Adrenal gland (tissue), 12 donors: Measurements from ENCODE around the gene IL4R. TPM values are rescaled to one million over a fixed set of nuclear protein-coding genes. Genes with fewer than 3 reads are reported as not detected.

Source experiments
- DNase-seq, 7 donors: peaks; one replicate each; pipeline ENCODE4 v3.0.0-alpha.2; 2019 to 2020
- H3K27ac ChIP-seq, 5 donors: fragments of 200-600 bp; sonication (generic) in 4 of 5; 1 replicate in 3 of 5; 2 replicates in 2 of 5; pipeline versions ENCODE4 v1.5.1 to v1.8.0; 2016 to 2020; ENCODE audit warnings: mild to moderate bottlenecking in 1 of 5
- H3K27me3 ChIP-seq: fragments of 200-600 bp; 2 replicates; pipeline ENCODE4 v1.8.0; 2021
- H3K36me3 ChIP-seq, 2 donors: fragments of 200-600 bp; replicated peaks in 1 of 2; 1 replicate in 1 of 2; 2 replicates in 1 of 2; pipeline versions ENCODE4 v1.5.1 to v1.8.0; 2018 to 2022
- H3K4me1 ChIP-seq, 2 donors: fragments of 200-600 bp; replicated peaks in 1 of 2; 1 replicate in 1 of 2; 2 replicates in 1 of 2; pipeline versions ENCODE4 v1.5.1 to v1.8.0; 2018 to 2021
- H3K4me3 ChIP-seq, 4 donors: fragments of 200-600 bp; sonication (generic) in 3 of 4; one replicate each; pipeline ENCODE4 v1.5.1; 2016 to 2018
- H3K9me3 ChIP-seq, 3 donors: fragments of 200-600 bp; sonication (generic) in 1 of 3; replicated peaks in 1 of 3; 1 replicate in 2 of 3; 2 replicates in 1 of 3; pipeline versions ENCODE4 v1.5.1 to v1.8.0; 2016 to 2021
- POLR2A ChIP-seq, 2 donors: fragments of 450-650 bp; IDR thresholded peaks; one replicate each; pipeline ENCODE4 v1.6.1; 2017; ENCODE audit warnings: antibody characterized with exemption in 2 of 2, mild to moderate bottlenecking in 2 of 2, moderate library complexity in 1 of 2
- WGBS, 4 donors: extraction: QIAGEN DNeasy Blood & Tissue Kit in 2 of 4; methylation state at CpG; one replicate each; pipeline versions ENCODE4 v1.1.5 to v1.1.7; 2013 to 2017; 5-methylcytosine and 5-hydroxymethylcytosine counted together
- intact Hi-C, 2 donors: fragments of 100-400 bp; cut with DNase I; formaldehyde crosslinking; loops; one replicate each; pipeline versions ENCODE4 v1.14.1 to v1.15.0; 2022 to 2023
- polyA plus RNA-seq, 3 donors: library from polyadenylated mRNA; stranded (reverse); fragments of 200-250 nt in 2 of 3; fragments of 350-450 nt in 1 of 3; fragmentation: Illumina TruSeq in 1 of 3; extraction: RNeasy Lipid Tissue Mini Kit (QIAGEN cat#74804) in 1 of 3; gene quantifications; one replicate each; pipeline ENCODE4 v1.2.3, GENCODE V29; 2013 to 2014
- total RNA-seq, 9 donors: library from RNA; depleted of rRNA in 4 of 9; stranded (reverse); fragments of >200 nt in 4 of 9; fragments of 120-200 nt in 1 of 9; fragmentation: NEBNext Ultra II Directional in 1 of 9; extraction: Animal tissue kit (Norgen Biotek cat#: 25700) in 1 of 9; gene quantifications; one replicate each; pipeline versions ENCODE4 v1.1.0 to v1.2.4, GENCODE V29; 2013 to 2023
- TF ChIP-seq, protein P1 (sequence below), 6 experiments: fragments of 450-650 bp in 4 of 6; fragments of 200-600 bp in 2 of 6; sonication (generic) in 1 of 6; IDR thresholded peaks; 1 replicate in 5 of 6; 2 replicates in 1 of 6; pipeline versions ENCODE4 v1.5.1 to v1.8.0; 2016 to 2021; ENCODE audit warnings: antibody characterized with exemption in 6 of 6, mild to moderate bottlenecking in 2 of 6, moderate library complexity in 1 of 6
- donor health status: healthy with polysubstance abuse.
- donor health status: Bipolar disorder and iron deficiency.
- donor health status: DM: yes; HTN: yes; CAD: no.
- donor health status: DM: no; HTN: no; CAD: no.
- donor health status: DM: no; HTN: no; CAD: no.
- donor health status: DM: yes; HTN: yes; CAD: no.

The IL4R gene
- total and polyA plus RNA-seq, 12 donors, result 3.1 to 142 (median 50.0) TPM

DNA sequence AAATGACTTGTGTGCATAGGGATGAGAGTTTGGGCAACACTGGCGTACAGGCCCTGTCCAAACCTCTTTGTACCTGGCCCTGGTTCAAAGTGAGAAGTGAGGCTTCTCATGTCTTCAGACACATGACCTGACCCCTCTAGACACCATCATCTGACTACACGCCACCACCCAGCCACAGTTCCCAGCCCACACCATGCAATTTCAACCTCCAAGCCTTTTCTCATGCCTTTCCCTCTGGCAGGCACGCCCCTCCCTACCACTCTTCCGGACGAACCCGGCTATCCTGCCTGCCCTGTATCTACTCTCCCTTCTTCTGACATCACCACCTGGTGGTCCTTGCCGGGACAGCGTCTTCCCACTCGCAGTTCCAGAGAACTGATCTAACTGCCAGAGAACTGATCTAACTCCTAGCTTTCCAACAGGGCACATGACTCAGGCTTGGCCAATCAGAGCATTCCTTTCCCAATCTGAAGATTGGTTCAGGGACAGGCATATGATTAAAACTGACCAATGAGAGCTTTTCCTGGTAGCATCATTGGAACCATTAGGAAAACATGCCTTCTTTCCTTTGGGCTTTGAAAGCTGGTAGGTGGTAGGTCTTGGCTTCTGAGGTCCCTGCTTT is 61.1 kb downstream of the IL4R start:
- TF ChIP-seq, protein P1, sequence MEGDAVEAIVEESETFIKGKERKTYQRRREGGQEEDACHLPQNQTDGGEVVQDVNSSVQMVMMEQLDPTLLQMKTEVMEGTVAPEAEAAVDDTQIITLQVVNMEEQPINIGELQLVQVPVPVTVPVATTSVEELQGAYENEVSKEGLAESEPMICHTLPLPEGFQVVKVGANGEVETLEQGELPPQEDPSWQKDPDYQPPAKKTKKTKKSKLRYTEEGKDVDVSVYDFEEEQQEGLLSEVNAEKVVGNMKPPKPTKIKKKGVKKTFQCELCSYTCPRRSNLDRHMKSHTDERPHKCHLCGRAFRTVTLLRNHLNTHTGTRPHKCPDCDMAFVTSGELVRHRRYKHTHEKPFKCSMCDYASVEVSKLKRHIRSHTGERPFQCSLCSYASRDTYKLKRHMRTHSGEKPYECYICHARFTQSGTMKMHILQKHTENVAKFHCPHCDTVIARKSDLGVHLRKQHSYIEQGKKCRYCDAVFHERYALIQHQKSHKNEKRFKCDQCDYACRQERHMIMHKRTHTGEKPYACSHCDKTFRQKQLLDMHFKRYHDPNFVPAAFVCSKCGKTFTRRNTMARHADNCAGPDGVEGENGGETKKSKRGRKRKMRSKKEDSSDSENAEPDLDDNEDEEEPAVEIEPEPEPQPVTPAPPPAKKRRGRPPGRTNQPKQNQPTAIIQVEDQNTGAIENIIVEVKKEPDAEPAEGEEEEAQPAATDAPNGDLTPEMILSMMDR (IDR thresholded peaks at IDR 0.05), result peak in 5 of 6 experiments; percentile 32 to 61 (median 52)
- TF ChIP-seq POLR2A (IDR thresholded peaks at IDR 0.05), result no peak
- no peaks in the 10 kb centered on the region for H3K4me1 ChIP-seq
- no peak overlapping the region for H3K4me3 ChIP-seq
- no peaks in the 10 kb centered on the region for H3K9me3 ChIP-seq
- no peaks in the 10 kb centered on the region for H3K36me3 ChIP-seq
- peak; percentile 53 to 84 (median 70) for DNase-seq
- H3K27ac ChIP-seq, result peak overlapping the region in 2 of 5 donors; percentile 42
- 17 to 25% (median 23%) methylated on average over 7 to 9 of the region's 9 CpGs for WGBS, 4 donors
- intact Hi-C loops, result loop anchor here (5.0 to 10.0 kb wide), 2 partner anchors 80 to 198 kb away; no protein-coding TSS in a partner anchor
- no peaks in the 10 kb centered on the region for H3K27me3 ChIP-seq

DNA sequence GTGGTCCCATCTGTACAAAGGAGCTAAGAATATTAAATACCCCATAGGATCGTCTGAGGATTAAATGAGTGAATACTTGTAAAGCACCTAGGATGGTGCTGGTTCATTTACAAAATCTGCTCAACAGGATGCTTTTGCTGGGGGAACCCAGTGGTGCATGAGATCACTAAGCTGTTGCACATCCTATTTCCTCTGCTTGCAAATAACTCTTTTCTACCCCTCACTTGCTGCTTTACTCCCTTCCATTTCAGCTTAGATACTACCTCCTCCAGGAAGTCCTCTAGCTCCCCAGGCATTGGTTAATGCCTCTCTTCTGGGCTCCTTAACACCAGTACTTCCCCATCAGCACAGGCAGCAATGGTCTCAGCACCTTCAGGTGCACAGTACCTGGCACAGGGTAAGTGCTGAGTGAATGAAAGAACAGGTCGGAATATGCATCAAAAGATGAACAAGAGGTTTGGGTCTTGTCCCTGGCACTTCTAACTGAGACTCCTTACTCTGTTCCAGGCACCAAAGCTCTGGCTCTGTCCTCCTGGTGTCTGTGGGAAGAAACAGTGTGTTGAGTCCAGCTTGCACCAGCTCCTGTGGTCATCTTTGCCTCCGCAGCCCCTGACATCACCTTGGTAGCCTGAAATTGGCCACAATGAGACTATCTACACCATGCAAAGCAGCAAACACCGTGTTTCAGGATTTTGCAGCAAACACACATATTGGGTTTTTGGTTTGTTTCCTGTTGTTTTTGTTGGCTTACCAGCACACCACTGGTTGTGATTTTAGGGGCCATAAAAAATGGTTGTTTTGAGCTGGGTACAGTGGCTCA is 64.1 kb downstream of the IL4R start:
- Histone ChIP-seq H3K4me1 (no peaks in the 10 kb centered on the region), H3K27ac (no peak overlapping the region), H3K27me3 (no peaks in the 10 kb centered on the region), H3K4me3 (no peak overlapping the region), H3K36me3 (no peaks in the 10 kb centered on the region), H3K9me3 (no peaks in the 10 kb centered on the region)
- intact Hi-C loops, result loop anchor here in 1 of 2 donors (10.0 kb wide), 1 partner anchor 77 kb away; no protein-coding TSS in a partner anchor
- WGBS, 4 donors, result 54 to 74% (median 63%) methylated on average over 4 of the region's 4 CpGs
- TF ChIP-seq, protein P1 (IDR thresholded peaks at IDR 0.05), result no peak
- TF ChIP-seq POLR2A (IDR thresholded peaks at IDR 0.05), result no peak
- peak in 1 of 7 donors; percentile 7 for DNase-seq

DNA sequence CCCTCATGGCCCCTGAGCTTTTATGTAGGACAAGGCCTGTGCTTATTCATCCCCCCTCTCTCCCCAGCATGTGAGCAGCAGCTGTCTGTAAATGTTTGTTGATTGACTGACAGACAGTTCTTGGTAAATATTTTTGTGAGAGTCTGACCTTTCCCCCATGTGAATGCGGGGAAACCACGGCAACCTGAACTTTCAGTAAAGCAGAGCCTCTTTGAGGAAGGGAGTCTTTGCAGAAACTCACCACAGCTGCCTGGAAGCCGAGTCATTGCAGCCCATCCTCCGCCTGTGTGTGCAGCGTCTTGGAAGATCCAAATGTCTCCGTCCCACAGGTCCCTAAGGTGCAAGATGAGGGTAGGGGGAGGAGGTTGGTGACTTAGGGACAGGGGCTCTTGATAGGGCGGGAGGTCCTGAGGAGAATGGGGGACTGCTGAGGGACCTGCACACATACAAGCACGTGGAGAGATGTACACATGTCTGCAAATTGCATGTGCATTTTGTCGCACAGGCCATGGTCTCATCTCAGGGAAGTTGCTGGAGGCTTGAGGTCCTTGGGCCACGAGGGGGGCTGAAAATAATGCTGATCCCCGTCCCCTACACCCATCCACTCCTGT is 65.2 kb downstream of the IL4R start:
- TF ChIP-seq POLR2A (IDR thresholded peaks at IDR 0.05), result no peak
- TF ChIP-seq, protein P1 (IDR thresholded peaks at IDR 0.05), result no peak
- Histone ChIP-seq H3K36me3 (no peaks in the 10 kb centered on the region), H3K4me3 (no peak overlapping the region), H3K4me1 (no peaks in the 10 kb centered on the region), H3K27me3 (no peaks in the 10 kb centered on the region), H3K27ac (no peak overlapping the region), H3K9me3 (no peaks in the 10 kb centered on the region)
- WGBS, 4 donors, result 57 to 61% (median 58%) methylated on average over 10 to 11 of the region's 11 CpGs
- peak in 1 of 7 donors; percentile 7 for DNase-seq
- intact Hi-C loops, result loop anchor here in 1 of 2 donors (10.0 kb wide), 1 partner anchor 76 kb away; no protein-coding TSS in a partner anchor

DNA sequence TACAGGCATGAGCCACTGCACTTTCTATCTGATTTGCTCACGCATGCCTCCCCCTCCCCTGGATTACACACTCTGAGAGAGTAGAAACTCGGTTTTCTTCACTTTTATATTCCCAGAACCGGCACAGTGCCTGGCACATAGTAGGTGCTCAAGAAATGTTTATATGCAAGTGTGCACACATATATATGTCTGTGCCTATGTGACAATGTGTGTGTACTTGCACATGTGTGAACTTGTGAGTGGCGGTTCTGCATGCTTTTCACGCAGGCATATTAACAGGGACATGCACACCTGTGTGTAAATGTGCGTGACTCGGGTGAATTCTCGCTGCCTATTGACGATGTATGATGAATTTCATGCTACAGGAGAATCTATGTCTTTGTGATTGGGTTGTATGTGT is 66.1 kb downstream of the IL4R start:
- Histone ChIP-seq H3K27me3 (no peaks in the 10 kb centered on the region), H3K27ac (no peak overlapping the region), H3K9me3 (no peaks in the 10 kb centered on the region), H3K4me1 (no peaks in the 10 kb centered on the region), H3K36me3 (no peaks in the 10 kb centered on the region), H3K4me3 (no peak overlapping the region)
- no peak for TF ChIP-seq POLR2A (IDR thresholded peaks at IDR 0.05)
- TF ChIP-seq, protein P1 (IDR thresholded peaks at IDR 0.05), result no peak
- 84 to 93% (median 89%) methylated on average over 9 of the region's 9 CpGs for WGBS, 4 donors
- DNase-seq, result peak in 1 of 7 donors; percentile 3
- intact Hi-C loops, result loop anchor here in 1 of 2 donors (10.0 kb wide), 1 partner anchor 75 kb away; no protein-coding TSS in a partner anchor
